GM13976 (cell line): Measurements from ENCODE around the gene CBX6.

Experiments used
- DNase-seq: peaks from one replicate; pipeline ENCODE4 v3.0.0; 2012; ENCODE audit warnings: low spot score
- CTCF ChIP-seq: IDR thresholded peaks from 2 replicates; pipeline ENCODE4 v1.5.1; 2012; ENCODE audit warnings: borderline replicate concordance, mild to moderate bottlenecking; ENCODE audit not compliant: insufficient read depth; ENCODE audit errors: extremely low read depth, missing control alignments, control extremely low read depth
- in situ Hi-C: fragments of 300-500 bp; cut with MboI; formaldehyde crosslinking; loops from one replicate; pipeline ENCODE4 v1.12.0; 2022; ENCODE audit warnings: low sequenced_read_pairs, mixed read lengths, inconsistent platforms; ENCODE audit not compliant: unreplicated experiment

The CBX6 gene

GRCh38 chr22:38828616-38829205 is 43.3 kb downstream of the CBX6 start:
- no peak for TF ChIP-seq CTCF
- in situ Hi-C loops = no loop called here
- DNase-seq = no peak

- no peak for TF ChIP-seq CTCF
- in situ Hi-C loops = no loop called here
- DNase-seq = no peak
These were observed 43.8 kb downstream of the CBX6 start for GRCh38 chr22:38828191-38828590.

- DNase-seq = no peak
- in situ Hi-C loops = no loop called here
- no peak for TF ChIP-seq CTCF
These were observed 44.5 kb downstream of the CBX6 start for GRCh38 chr22:38827510-38827909.

- in situ Hi-C loops = no loop called here
- DNase-seq = no peak
- no peak for TF ChIP-seq CTCF
These were observed 45.2 kb downstream of the CBX6 start for GRCh38 chr22:38826801-38827200.

GRCh38 chr22:38826386-38826785 is 45.6 kb downstream of the CBX6 start:
- in situ Hi-C loops = no loop called here
- no peak for DNase-seq
- TF ChIP-seq CTCF = no peak

- peak; percentile 78 for DNase-seq
- no peak for TF ChIP-seq CTCF
- in situ Hi-C loops = no loop called here
These were observed 47.4 kb downstream of the CBX6 start for GRCh38 chr22:38824585-38824984.
